COLO829 (cell line): Measurements from ENCODE around the gene SEMA4D.

Source experiments
- DNase-seq: peaks from one replicate; pipeline ENCODE4 v3.0.0; 2012; ENCODE audit warnings: low spot score

SEMA4D gene

GRCh38 chr9:89497978-89498851 is at the start of gene SEMA4D:
Gene SEMA4D (minus strand): TSS chr9:89498113. CDS start chr9:89405456, 92,657 bp downstream.
- DNase-seq, result no peak

- DNase-seq, result no peak
These were observed 49.1 kb upstream of the SEMA4D start for GRCh38 chr9:89547000-89547399.

GRCh38 chr9:89544279-89544661 is 46.4 kb upstream of the SEMA4D start:
- no peak for DNase-seq

- no peak for DNase-seq
These were observed 45.8 kb upstream of the SEMA4D start for GRCh38 chr9:89543621-89544278.

GRCh38 chr9:89543111-89543510 is 45.2 kb upstream of the SEMA4D start:
- DNase-seq, result no peak

GRCh38 chr9:89542401-89543021 is 44.6 kb upstream of the SEMA4D start:
- DNase-seq, result no peak

GRCh38 chr9:89541798-89542197 is 43.9 kb upstream of the SEMA4D start:
- DNase-seq, result no peak

GRCh38 chr9:89539374-89539773 is 41.5 kb upstream of the SEMA4D start:
- DNase-seq, result no peak

- DNase-seq, result no peak
These were observed 41.0 kb upstream of the SEMA4D start for GRCh38 chr9:89538871-89539270.

GRCh38 chr9:89537166-89537565 is 39.3 kb upstream of the SEMA4D start:
- no peak for DNase-seq

GRCh38 chr9:89536600-89536999 is 38.7 kb upstream of the SEMA4D start:
- no peak for DNase-seq

- DNase-seq, result no peak
These were observed 38.2 kb upstream of the SEMA4D start for GRCh38 chr9:89536145-89536574.

GRCh38 chr9:89535461-89535860 is 37.5 kb upstream of the SEMA4D start:
- DNase-seq, result no peak

- DNase-seq, result no peak
These were observed 36.8 kb upstream of the SEMA4D start for GRCh38 chr9:89534515-89535287.

- DNase-seq, result no peak
These were observed 35.6 kb upstream of the SEMA4D start for GRCh38 chr9:89533411-89534095.

GRCh38 chr9:89532944-89533343 is 35.0 kb upstream of the SEMA4D start:
- no peak for DNase-seq

GRCh38 chr9:89532478-89532877 is 34.6 kb upstream of the SEMA4D start:
- no peak for DNase-seq

- no peak for DNase-seq
These were observed 33.9 kb upstream of the SEMA4D start for GRCh38 chr9:89531766-89532165.

- DNase-seq, result no peak
These were observed 32.8 kb upstream of the SEMA4D start for GRCh38 chr9:89530726-89531125.

GRCh38 chr9:89529243-89530035 is 31.5 kb upstream of the SEMA4D start:
- DNase-seq, result no peak

GRCh38 chr9:89528540-89528939 is 30.6 kb upstream of the SEMA4D start:
- DNase-seq, result no peak
